Stimulated activated CD4-positive, alpha-beta T cell treated with anti-CD3 and anti-CD28 coated beads, TNF-alpha, amount 100 ng/mL, for 1 hour (primary cell): Measurements from ENCODE around the gene ZFYVE1.
"Not testable (repeated sequence)": the region's sequence is repeated elsewhere in the genome, so short reads cannot be mapped to it uniquely, and the experiment has no call there.

Experiments used
- DNase-seq, 3 donors: peaks; one replicate each; pipeline ENCODE4 v3.0.0-alpha.2; 2020; ENCODE audit warnings: low read depth in 3 of 3, low spot score in 1 of 3

The ZFYVE1 gene

GRCh38 chr14:73007835-73008234 is 19.1 kb downstream of the ZFYVE1 start:
- no peak for DNase-seq

DNA sequence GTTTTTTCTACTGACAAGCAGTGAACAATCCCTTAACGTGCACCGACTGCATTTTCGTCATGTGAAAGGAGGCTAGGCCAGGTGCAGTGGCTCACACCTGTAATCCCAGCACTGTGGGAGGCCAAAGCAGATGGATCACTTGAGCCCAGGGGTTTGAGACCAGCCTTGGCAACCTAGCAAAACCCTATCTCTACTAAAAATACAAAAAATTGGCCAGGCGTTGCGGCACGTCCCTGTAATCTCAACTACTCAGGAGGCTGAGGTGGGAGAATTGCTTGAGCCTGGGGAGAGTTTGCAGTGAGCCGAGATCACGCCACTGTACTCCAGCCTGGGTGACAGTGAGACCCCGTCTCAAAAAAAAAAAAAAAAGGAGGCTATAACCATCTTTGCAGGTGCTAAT is 22.3 kb downstream of the ZFYVE1 start:
- DNase-seq = not testable (repeated sequence)

GRCh38 chr14:73003681-73004080 is 23.2 kb downstream of the ZFYVE1 start:
- no peak for DNase-seq

GRCh38 chr14:73000073-73000472 is 26.8 kb downstream of the ZFYVE1 start:
- no peak for DNase-seq

DNA sequence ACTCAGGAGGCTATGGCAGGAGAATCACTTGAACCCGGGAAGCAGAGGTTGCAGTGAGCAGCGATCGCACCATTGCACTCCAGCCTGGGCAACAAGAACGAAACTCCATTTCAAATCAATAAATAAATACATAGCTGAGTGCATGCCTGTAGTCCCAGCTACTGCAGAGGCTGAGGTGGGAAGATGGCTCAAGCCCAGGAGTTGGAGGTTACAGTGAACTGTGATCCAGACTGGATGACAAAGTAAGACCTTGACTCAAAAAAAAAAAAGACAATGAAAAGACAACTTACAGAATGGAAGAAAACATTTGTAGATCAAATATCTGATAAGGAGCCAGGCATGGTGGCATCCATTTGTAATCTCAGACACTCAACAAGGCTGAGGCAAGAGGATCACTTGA is 27.6 kb downstream of the ZFYVE1 start:
- no peak for DNase-seq

- no peak for DNase-seq
These were observed 28.5 kb downstream of the ZFYVE1 start for GRCh38 chr14:72998252-72998903.

DNA sequence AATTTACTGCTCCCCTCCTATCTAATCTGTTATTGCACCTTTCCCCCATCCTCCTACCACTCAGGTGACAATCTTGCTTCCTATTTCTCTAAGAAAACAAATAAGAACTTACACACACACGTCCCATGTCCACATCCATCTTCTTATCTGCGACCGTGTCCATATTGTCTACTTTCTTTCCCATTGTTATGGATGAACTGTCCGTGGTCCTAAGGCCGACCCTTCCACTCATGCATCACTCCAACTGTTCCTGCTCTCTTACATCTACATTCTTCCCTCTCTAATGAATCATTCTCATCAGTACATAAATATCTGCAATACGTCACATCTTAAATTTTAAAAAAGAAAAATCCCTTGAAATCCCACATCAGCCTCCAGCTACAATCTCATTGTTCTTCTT is 30.0 kb downstream of the ZFYVE1 start:
- no peak for DNase-seq

GRCh38 chr14:72990171-72990570 is 36.7 kb downstream of the ZFYVE1 start:
- no peak for DNase-seq

GRCh38 chr14:72986857-72987256 is 40.0 kb downstream of the ZFYVE1 start:
- DNase-seq = no peak

- no peak for DNase-seq
These were observed 40.7 kb downstream of the ZFYVE1 start for GRCh38 chr14:72986214-72986613.

DNA sequence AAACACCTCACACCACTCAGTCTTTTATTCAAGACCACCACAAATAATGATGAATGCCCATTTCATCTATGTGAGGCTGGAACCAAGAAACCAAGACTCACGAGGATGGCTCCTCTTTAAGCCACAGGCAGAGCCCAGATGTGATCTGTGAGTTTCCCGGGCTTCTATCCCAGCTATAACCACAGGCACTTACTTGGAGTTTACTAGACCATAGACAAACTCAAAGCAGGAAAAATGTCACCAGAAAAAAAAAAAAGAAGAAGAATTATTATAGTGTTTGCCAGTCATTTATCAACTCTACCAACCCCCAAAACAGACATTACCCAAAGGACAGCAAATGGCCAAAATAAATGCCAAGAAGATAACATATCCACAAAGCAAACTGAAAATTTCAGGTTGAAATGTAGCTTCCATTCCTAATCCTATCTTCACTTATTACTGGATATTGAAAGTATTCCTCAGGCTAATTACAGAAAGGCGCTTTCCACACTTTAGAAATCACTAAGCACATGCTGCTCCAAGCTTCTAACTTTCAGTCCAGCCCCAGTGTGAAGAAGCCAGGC is 44.7 kb downstream of the ZFYVE1 start:
- no peak for DNase-seq

DNA sequence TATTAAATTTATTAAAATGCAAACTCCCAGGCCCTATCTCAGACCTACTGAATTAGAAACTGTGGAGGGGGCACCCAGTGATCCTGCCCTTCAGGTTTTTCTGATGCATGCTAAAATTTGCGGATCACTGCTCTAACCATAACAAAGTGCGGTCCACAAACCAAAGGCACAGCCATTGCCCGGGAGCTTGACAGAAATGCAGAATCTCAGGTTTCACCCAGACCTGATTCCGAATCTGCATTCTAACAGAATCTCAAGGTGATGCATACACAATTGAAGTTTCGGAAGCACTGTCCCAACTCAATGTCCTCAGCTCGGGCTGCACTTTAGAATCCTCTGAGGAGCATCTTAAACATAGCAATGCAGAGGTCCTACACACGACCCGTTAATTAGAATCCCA is 46.0 kb downstream of the ZFYVE1 start:
- no peak for DNase-seq

DNA sequence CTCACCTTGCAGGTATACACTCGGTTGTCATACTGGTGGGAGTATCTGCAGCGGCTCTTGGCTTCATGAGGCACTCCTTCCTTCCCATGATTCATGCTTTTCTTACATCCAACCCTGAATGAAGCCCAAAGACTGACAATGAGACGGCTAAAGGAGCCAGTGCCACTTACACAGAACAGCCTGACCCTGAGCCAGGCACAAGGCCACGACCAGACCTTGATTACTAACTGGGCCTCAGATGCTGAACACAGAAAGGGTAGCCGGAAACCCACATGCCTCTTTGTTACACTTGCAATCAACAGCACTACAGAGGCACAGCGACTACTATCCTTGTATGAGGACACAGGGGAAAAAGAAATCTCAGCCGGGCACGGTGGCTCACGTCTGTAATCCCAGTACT is 48.0 kb downstream of the ZFYVE1 start:
- DNase-seq = no peak

DNA sequence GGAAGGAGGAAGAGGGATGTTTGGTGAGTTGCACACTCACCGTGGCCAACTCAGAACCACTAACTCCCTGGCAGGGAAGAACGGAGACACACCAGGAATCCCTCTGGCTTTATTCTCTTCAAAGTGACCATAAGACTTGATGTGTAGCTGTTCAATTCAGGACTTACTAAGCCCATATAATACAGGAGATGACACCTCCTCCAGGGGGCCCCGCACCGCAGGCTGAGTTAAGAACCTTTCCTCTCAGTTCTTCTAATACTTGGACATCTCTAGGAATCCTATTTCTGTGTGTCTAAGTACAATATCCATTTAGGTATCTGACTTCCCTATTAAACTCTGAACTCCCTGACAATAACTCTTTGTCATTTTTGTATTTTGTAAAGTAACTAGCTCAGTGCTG is 51.1 kb downstream of the ZFYVE1 start:
- no peak for DNase-seq

- no peak for DNase-seq
These were observed 52.2 kb downstream of the ZFYVE1 start for GRCh38 chr14:72974661-72975060.

DNA sequence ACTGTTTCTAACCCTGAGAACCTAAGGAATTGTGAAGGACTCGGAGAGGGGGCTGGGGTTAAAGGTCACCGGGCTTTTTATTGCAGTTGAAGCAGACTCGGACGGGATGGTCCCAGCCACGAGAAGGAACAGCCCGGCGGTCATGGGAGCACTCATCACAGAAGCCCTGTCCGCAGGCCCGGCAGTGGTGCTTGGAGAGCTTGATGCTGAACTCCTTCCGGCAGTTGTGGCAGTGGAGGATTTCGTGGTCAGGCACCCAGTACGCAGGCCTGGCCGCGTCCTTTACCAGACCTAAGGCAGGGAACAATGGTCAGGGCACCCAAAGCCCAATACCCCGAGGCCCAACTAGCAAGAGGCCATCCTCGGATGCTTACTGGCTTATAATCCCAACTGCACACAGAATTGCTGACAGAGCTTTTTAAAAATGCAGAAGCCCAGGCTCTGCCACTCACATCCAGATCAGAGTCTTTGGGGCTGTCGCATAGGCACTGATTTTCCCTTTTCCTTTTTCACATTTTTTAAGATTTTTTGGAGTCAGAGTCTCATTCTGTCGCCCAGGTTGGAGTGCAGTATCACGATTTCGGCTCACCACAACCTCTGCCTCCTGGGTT is 56.0 kb downstream of the ZFYVE1 start:
- no peak for DNase-seq

DNA sequence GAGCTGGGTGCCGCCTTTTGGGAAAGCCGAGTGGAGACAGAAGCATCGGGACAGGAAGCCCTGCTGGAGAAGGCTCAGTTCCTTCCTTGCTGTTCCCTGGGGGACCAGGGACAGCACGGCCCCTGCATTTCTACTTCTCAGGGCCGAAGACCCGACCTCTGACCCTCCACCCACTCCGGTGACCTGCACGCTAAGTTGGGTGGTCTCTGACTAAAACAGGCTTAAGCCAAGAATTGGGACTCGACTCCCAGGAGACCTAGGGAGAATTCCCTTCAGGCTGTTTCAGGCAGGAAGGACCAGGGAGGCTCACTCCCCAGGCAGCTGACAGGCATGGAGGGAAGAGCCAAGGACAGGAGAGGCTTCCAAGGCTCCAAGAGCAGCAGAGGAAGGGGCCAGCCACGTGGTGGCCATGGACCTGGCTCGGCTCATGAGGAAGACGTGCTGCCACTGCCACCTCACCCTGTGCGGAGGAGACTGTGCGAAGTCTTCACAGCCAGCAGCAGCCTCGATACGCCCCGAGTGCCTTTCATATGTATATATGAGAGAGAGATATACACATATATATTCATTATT is 56.8 kb downstream of the ZFYVE1 start:
- DNase-seq = no peak

- no peak for DNase-seq
These were observed 58.6 kb downstream of the ZFYVE1 start for GRCh38 chr14:72968316-72968715.

- DNase-seq = no peak
These were observed 60.9 kb downstream of the ZFYVE1 start for GRCh38 chr14:72966038-72966437.

- DNase-seq = no peak
These were observed 61.7 kb downstream of the ZFYVE1 start for GRCh38 chr14:72965249-72965648.

GRCh38 chr14:72962829-72963312 is 64.0 kb downstream of the ZFYVE1 start:
- DNase-seq = no peak

GRCh38 chr14:72962336-72962754 is 64.6 kb downstream of the ZFYVE1 start:
- DNase-seq = not testable (repeated sequence)
